NB4 (cell line): Measurements from ENCODE around the gene OR4E1.

Source experiments
- CTCF ChIP-seq: IDR thresholded peaks from one replicate; pipeline ENCODE4 v1.5.1; 2012; ENCODE audit warnings: low read depth, low read length
- POLR2A ChIP-seq: IDR thresholded peaks from 2 replicates; pipeline ENCODE4 v1.6.1; 2011; ENCODE audit warnings: mild to moderate bottlenecking; ENCODE audit not compliant: insufficient read length; ENCODE audit errors: extremely low read depth
- TF ChIP-seq, protein P1 (sequence below): IDR thresholded peaks from 2 replicates; pipeline ENCODE4 v1.6.1; 2011; ENCODE audit warnings: low read depth, low read length

DNA sequence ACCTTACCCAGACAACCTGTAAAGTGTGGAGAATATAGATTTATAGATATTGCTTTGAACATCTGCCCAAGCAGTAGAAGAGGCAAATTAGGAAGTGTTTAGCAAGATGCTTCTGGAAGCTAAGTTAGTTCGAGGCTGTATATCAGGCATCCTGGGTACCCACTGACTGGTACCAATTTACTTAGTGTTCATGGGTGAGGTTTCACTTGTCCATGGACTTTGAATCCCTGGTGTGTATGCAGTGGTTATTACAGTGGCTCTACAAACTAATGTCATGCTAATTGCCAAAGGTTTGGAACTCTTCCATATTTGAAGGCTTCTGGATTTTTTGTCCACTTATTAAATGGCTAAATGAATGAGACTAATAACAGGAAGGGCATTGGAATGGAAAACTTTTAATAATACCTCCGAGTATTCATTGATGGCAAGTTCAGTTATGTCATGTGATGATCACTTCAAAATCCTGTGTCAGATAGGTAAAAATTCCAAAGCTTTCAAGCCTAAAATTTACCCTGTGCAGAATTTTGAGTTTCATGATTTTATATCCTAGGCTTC lies 20.2 kb downstream of the OR4E1 start, which contains the start of gene OR4E2:
- TF ChIP-seq, protein P1, sequence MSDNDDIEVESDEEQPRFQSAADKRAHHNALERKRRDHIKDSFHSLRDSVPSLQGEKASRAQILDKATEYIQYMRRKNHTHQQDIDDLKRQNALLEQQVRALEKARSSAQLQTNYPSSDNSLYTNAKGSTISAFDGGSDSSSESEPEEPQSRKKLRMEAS: no peak
- no peak for TF ChIP-seq CTCF
- TF ChIP-seq POLR2A: no peak
